G401.6 (cell line): ENCODE results near the gene MUC5B.

ENCODE experiments used
- FAIRE-seq: peaks from 2 replicates; lab custom pipeline; 2012; peaks lifted over from hg19 to GRCh38; lab: Jason Lieb, UNC

The MUC5B gene

GRCh38 chr11:1220941-1221721 is 1.7 kb upstream of the MUC5B start:
- FAIRE-seq = no peak

DNA sequence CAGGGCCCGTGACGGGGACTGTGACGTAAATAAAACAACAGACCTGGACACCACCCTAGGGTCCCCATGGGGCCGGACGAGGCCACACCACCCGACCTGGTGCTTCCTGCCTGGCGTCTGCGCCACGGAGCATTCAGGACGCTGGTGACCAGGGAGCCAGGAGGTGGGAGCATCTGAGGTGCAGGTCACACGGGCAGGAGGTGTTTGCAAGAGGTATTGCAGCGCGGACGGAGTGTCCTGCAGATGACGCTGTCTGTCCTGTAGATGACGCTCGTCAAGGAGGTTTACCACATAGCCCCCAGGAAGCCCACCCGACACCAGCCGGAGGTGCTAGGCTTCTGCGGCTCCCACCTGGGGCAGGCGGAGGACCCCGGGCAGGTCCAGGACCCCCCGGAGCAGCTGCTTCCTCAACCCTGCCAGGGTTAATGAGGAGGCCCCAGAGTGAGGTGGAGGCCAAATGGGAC is 986 bp upstream of the MUC5B start:
- no peak for FAIRE-seq

DNA sequence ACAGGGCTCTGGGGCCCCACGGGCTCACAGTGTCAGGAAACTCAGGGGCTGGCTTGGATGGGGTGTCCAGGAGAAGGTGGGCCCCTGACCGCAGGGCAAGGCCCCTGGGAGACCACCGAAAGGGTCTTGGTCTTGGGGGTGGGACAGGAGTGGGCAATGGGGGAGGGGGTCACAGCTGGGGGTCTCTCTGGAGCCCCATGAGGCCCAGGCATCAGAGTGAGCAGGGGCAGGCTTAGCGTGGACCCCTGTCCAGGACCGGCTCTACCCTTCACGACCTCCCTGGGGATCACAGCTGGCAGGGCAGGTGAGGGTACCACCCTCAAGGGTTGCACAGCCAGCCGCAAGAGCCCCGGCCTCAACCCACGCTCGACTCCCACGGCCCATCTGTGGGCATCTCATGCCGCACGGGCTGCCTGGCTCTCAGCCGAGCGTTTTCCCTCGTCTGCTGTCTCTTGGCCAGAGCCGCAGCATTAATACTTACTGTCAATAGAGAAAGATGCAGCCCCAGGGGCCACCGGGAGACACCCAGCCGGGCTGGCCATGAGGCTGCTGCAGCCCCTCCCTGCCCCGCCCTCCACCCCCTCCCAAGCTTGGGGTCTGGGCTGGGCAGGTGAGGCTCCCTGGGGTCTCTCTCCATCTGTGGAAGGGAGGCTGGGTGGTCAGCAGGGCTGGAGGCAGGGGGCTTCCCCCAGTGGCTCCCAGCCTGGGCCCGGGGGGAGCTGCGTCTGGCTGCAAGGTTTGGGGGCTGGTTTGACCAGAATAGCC is 662 bp downstream of the MUC5B start:
- FAIRE-seq = no peak

DNA sequence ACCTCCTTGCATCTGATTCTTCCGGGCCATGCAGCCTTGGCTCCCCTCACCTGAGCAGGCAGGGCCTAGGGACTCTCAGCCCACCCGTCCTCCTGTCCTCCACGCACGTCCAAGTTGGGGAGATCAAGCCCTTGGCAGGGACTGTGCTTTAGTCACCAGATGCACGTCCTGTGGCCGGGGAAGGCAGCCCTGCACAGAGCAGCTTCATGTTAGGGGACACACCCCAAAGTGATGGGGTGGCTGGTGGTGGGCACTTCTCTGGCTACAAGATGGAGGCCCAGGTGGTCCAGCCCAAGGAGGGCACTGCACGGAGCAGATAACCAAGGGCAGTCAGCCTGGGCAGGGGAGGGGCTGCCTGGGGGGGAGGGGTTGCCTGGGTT is 1.2 kb downstream of the MUC5B start:
- no peak for FAIRE-seq

DNA sequence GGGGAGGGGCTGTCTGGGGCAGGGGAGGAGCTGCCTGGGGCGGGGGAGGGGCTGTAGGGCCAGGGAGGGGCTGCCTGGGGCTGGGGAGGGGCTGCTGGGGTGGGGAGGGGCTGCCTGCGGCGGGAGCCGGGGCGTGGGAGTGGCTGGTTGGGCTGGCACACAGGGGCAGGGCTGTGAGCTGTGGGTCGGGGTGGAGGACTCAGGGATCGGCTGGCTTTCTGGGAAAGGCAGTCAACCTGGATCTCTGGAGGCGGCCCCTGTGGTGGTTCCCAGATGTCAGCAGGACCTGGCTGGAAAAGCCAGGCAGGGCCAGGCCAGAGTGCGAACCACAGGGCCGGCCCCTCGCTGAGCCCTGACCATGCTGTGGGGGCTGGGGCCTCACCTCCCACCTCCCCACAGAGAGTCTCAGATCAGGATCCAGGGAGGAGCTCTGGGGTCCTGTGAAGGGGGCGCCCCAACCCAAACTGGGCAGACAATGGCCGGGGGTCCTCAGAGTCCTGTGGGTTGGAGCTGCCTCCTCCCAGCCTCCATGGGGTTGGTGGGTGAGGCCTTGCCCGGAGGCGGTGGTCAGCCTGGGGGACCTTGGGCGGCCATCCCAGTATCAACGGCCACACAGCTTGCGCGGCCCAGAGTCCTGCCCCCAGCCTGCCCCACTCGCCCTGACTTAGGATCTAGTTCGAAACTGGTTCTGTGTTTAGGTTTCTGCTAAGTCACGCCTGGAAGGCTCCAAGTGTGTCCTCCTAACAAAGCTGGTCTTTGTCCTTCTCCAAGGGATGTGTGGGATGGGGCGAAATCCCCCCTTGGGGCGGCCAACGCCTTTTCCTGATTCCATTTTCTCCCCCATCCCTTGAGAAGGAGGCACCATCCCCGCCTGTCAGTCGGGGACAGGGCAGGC is 1.9 kb downstream of the MUC5B start:
- no peak for FAIRE-seq

DNA sequence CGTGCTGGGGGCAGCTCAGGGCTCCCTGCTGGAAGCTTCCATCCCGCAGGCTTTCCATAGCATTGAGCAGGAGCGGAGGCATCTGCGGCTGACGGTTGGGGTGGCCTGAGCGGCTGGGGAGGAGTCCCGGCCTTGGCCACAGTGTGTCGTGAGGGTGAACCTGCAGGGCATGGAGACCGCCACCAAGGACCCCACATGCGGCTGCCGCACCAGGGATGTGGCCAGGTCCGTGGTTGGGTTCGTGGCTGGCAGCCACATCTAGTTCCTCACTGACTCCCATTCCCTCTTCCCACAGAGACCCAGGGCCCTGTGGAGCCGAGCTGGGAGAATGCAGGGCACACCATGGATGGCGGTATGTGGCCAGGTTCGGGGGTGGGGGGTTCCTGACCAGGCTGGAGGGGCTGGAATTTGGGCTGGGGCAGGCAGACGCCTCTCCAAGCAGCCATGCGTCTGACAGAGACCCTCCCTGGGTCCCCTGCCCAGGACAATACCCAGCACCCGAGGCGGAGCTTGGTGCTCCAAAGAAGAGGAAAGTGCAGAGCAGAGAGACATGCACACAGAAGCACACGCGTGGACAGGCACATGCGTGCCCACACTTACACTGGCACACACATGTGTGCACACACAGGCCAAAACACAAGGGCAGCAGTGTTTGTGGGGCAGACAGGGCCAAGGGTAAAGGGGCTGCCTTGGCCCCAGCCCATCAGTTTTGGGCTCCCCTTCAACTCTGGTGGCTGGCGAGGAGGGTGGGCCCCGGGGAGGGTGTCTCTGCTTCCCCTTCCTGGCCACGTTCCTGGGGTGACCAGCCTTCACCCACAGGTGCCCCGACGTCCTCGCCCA is 2.7 kb downstream of the MUC5B start:
- no peak for FAIRE-seq

- FAIRE-seq = no peak
Observed at GRCh38 chr11:1226226-1226985, 3.5 kb downstream of the MUC5B start.

GRCh38 chr11:1226986-1227550 is 4.2 kb downstream of the MUC5B start:
- no peak for FAIRE-seq

GRCh38 chr11:1227551-1228100 is 4.8 kb downstream of the MUC5B start:
- FAIRE-seq = no peak

DNA sequence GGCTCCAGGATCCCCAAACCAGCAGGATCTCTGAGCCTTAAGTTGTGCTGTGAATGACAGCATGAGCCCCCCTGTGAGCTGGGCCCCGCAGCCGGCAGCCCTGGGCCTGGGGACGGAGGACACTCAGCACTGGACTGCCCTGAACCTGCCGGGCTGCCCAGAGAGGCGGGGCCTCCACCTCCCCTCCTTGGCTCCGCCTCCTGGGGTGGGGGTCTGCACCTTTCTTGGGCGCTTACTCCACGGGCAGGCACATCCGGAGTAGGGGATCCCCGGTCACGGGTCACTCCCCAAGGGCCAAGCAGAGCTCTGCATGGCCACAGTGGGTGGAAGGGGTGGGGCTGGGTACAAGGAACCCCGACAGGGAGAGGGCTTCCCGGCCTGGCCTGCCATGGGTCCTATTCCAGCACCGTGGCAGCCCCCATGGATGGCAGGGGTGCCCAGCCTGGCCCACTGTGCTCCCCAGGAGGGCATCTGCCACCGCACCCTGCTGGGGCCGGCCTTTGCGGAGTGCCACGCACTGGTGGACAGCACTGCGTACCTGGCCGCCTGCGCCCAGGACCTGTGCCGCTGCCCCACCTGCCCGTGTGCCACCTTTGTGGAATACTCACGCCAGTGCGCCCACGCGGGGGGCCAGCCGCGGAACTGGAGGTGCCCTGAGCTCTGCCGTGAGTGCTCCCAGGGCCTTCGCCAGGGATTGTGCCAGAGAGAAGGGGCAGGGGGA is 5.4 kb downstream of the MUC5B start:
- FAIRE-seq = no peak

GRCh38 chr11:1228921-1229451 is 6.1 kb downstream of the MUC5B start:
- FAIRE-seq = no peak

DNA sequence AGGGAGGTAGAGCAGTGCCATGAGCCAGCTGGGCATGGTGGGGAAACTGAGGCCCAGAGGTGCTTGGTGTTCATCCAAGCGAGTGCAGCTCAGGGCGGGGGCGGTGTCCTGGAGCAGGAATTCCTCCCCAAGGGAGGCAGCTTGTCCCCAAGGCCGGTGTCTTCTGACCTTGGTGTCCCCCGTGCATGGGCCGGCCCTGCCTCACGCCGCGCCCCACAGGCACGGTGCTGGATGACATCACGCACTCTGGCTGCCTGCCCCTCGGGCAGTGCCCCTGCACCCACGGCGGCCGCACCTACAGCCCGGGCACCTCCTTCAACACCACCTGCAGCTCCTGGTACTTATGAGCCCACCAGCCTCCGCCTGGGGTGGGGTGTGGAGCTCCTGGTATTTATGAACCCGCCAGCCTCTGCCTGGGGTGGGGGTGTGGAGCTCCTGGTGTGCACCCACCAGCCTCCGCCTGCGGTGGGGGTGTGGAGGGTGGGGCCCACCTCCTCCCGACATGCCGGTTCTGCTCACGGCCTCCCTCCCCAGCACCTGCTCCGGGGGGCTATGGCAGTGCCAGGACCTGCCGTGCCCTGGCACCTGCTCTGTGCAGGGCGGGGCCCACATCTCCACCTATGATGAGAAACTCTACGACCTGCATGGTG is 6.7 kb downstream of the MUC5B start:
- FAIRE-seq = no peak

DNA sequence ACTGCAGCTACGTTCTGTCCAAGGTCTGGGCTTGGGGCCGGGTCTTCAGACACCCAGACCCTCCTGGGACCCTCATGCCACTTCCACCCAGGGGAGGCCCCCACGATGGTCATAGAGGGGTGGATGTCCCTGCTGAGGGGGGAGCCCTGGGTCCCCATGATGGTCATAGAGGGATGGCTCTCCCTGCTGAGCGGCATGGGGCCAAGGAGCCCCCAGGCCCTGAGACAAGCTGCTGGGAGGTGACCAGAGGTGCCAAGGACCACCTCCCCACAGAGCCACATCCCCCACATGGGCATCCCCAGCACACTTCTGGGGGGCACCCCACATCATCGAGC is 7.2 kb downstream of the MUC5B start:
- no peak for FAIRE-seq

DNA sequence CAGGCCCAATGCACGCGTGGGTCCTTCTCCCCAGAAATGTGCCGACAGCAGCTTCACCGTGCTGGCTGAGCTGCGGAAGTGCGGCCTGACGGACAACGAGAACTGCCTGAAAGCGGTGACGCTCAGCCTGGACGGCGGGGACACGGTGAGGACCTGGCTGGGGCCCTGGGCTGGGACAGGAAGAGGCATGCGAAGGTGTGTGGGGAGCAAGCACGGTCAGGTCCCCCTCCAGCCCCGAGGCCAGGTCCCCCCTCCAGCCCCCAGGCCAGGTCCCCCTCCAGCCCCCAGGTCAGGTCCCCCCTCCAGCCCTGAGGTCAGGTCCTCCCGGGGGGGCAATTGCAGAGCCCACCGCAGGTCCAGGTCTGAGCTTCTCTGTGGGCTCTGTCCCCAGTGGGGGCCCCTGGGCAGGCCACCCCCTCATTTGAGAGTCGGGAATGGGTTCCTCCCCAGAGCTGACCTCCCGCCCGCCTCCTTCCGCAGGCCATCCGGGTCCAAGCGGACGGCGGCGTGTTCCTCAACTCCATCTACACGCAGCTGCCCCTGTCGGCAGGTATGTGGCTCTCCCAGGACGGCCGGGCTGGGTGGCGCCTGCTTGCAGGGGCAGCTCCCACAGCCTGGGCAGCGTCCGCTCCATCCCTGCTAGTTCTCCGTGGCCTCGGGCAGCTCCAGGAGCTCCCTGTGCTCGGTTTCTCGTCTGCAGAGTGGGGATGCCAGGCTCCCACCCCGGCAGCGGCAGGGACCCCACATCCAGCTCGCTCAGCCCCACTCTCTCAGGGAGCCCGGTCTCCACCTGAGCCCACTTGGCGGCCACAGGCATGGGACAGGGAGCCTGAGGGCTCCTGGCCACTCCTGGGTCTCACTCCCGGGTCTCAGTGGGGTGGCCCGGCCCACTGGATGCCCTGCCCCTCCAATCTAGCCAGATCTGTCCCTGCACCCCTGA is 7.9 kb downstream of the MUC5B start:
- FAIRE-seq = no peak

DNA sequence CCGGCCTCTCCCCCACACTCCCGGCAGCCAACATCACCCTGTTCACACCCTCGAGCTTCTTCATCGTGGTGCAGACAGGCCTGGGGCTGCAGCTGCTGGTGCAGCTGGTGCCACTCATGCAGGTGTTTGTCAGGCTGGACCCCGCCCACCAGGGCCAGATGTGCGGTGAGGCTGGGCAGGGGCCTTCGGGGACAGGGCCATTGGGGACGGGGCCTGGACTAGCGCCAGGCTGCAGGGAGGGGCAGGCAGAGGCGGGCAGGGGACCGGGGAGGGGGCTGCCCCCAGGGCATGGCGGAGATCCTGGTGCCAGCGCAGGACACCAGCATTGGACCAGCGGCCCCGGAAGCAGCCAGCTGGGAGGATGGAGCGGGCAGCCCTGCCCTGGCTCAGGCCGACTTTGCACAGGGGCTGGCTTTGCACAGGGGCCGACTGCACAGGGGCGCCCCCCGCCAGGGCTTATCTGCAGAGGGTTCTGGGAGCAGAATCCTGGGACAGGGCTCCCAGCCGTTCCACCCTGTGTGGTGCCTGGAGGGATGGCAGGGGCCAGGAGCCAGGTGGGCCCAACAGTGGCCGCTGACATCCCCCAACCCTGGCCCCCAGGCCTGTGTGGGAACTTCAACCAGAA is 8.6 kb downstream of the MUC5B start:
- FAIRE-seq = no peak

DNA sequence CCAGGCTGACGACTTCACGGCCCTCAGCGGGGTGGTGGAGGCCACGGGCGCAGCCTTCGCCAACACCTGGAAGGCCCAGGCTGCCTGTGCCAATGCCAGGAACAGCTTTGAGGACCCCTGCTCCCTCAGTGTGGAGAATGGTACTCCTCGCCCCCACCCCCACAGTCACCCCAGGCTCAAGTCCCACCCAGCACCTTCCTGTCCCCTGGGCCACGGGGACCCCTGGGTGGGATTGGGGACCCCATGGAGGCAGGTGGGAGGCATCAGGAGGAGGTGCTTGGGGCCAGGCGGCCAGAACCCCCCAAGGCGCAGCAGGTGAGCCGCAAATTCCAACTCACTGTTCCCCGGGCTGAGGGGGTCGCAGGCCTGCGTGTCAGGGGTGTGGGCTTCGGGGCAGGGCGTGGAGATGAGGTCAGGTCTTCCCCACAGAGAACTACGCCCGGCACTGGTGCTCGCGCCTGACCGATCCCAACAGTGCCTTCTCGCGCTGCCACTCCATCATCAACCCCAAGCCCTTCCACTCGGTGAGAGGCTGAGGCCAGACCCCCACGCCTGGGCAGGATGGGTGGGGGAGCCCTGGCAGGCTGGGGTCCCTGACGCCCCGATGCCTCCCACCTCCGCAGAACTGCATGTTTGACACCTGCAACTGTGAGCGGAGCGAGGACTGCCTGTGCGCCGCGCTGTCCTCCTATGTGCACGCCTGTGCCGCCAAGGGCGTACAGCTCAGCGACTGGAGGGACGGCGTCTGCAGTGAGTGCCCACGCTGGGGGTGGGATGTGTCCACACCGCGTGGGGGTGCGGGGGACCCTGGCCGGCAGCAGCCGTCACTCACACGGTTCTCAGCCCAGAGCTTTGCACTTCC is 9.4 kb downstream of the MUC5B start:
- FAIRE-seq = no peak
